ENCODE results near the gene AGAP3.

AGAP3 gene

GRCh38 chr7:151126491-151127137 lies 40.3 kb downstream of the AGAP3 start:
- H3K9me3 ChIP-seq (ENCODE audit: insufficient read depth, low read depth, low read length): peaks cover 2% of the 10 kb centered on the region
- H3K4me3 ChIP-seq (ENCODE audit: low read depth, low read length): no peak overlapping the region
- no peak overlapping the region for H2BK5ac ChIP-seq (ENCODE audit: low read depth, low read length, poor library complexity)
- no peak overlapping the region for H3K14ac ChIP-seq (ENCODE audit: low read length)
- no peak overlapping the region for H3K4ac ChIP-seq (ENCODE audit: low read depth, low read length)
- H3K4me2 ChIP-seq (ENCODE audit: low read length): no peak overlapping the region
- no peak overlapping the region for H3K23ac ChIP-seq (ENCODE audit: low read length)
- H4K91ac ChIP-seq (ENCODE audit: low read depth, low read length): no peak overlapping the region
- no CpG with 5 or more reads among the region's 19 CpGs for WGBS (ENCODE audit: extremely low coverage, insufficient coverage, insufficient read length)
- peaks cover 2% of the 10 kb centered on the region for H3K79me1 ChIP-seq (ENCODE audit: low read length)
- H2BK120ac ChIP-seq (ENCODE audit: insufficient read depth, low read length, poor library complexity): no peak overlapping the region
- no peak overlapping the region for H3K18ac ChIP-seq (ENCODE audit: low read length)
- peak in 1 of 2 donors; percentile 71 for DNase-seq
- no peak overlapping the region for H3K27ac ChIP-seq (ENCODE audit: low read depth, low read length)
- H4K12ac ChIP-seq (ENCODE audit: low read depth, low read length): no peak overlapping the region
- H2AK5ac ChIP-seq (ENCODE audit: low read length): no peak overlapping the region
- no peaks in the 10 kb centered on the region for H3K79me2 ChIP-seq (ENCODE audit: control insufficient read depth, insufficient read depth, low read length, poor library complexity)
- H3K4me1 ChIP-seq (ENCODE audit: control insufficient read depth in 1 of 2, insufficient read depth in 2 of 2, low read length in 2 of 2): peaks cover 14 to 18% of the 10 kb centered on the region in 2 experiments
- no peaks in the 10 kb centered on the region for H3K27me3 ChIP-seq (ENCODE audit: insufficient read depth, low read length)
- no peak overlapping the region for H3K9ac ChIP-seq (ENCODE audit: low read length)
- no peak overlapping the region for H4K8ac ChIP-seq (ENCODE audit: low read depth, low read length)
- H2BK12ac ChIP-seq (ENCODE audit: low read length): no peak overlapping the region
- peaks cover 85 to 87% of the 10 kb centered on the region in 2 experiments for H3K36me3 ChIP-seq (ENCODE audit: control insufficient read depth in 1 of 2, insufficient read depth in 2 of 2, low read length in 2 of 2)
- no peak overlapping the region for H2AFZ ChIP-seq (ENCODE audit: insufficient read depth, low read length, poor library complexity)

GRCh38 chr7:151128144-151128543 lies 41.9 kb downstream of the AGAP3 start:
- H3K9ac ChIP-seq (ENCODE audit: low read length): no peak overlapping the region
- WGBS (ENCODE audit: extremely low coverage, insufficient coverage, insufficient read length): no CpG with 5 or more reads among the region's 14 CpGs
- H3K4me1 ChIP-seq (ENCODE audit: control insufficient read depth in 1 of 2, insufficient read depth in 2 of 2, low read length in 2 of 2): peaks cover 14 to 18% of the 10 kb centered on the region in 2 experiments
- H4K8ac ChIP-seq (ENCODE audit: low read depth, low read length): no peak overlapping the region
- peaks cover 85 to 86% of the 10 kb centered on the region in 2 experiments for H3K36me3 ChIP-seq (ENCODE audit: control insufficient read depth in 1 of 2, insufficient read depth in 2 of 2, low read length in 2 of 2)
- H2AK5ac ChIP-seq (ENCODE audit: low read length): no peak overlapping the region
- no peak overlapping the region for H3K27ac ChIP-seq (ENCODE audit: low read depth, low read length)
- no peak overlapping the region for H3K4ac ChIP-seq (ENCODE audit: low read depth, low read length)
- no peaks in the 10 kb centered on the region for H3K79me2 ChIP-seq (ENCODE audit: control insufficient read depth, insufficient read depth, low read length, poor library complexity)
- H2AFZ ChIP-seq (ENCODE audit: insufficient read depth, low read length, poor library complexity): no peak overlapping the region
- H3K14ac ChIP-seq (ENCODE audit: low read length): no peak overlapping the region
- no peaks in the 10 kb centered on the region for H3K27me3 ChIP-seq (ENCODE audit: insufficient read depth, low read length)
- H2BK5ac ChIP-seq (ENCODE audit: low read depth, low read length, poor library complexity): no peak overlapping the region
- DNase-seq: no peak
- no peak overlapping the region for H3K4me2 ChIP-seq (ENCODE audit: low read length)
- H3K4me3 ChIP-seq (ENCODE audit: low read depth, low read length): no peak overlapping the region
- peaks cover 2% of the 10 kb centered on the region for H3K79me1 ChIP-seq (ENCODE audit: low read length)
- no peak overlapping the region for H3K18ac ChIP-seq (ENCODE audit: low read length)
- no peak overlapping the region for H4K91ac ChIP-seq (ENCODE audit: low read depth, low read length)
- H3K23ac ChIP-seq (ENCODE audit: low read length): no peak overlapping the region
- no peak overlapping the region for H2BK120ac ChIP-seq (ENCODE audit: insufficient read depth, low read length, poor library complexity)
- peaks cover 1% of the 10 kb centered on the region for H3K9me3 ChIP-seq (ENCODE audit: insufficient read depth, low read depth, low read length)
- H4K12ac ChIP-seq (ENCODE audit: low read depth, low read length): no peak overlapping the region
- no peak overlapping the region for H2BK12ac ChIP-seq (ENCODE audit: low read length)

GRCh38 chr7:151128716-151129115 lies 42.4 kb downstream of the AGAP3 start:
- Histone ChIP-seq H3K4ac (ENCODE audit: low read depth, low read length) (no peak overlapping the region), H2BK120ac (ENCODE audit: insufficient read depth, low read length, poor library complexity) (no peak overlapping the region), H3K36me3 (ENCODE audit: control insufficient read depth in 1 of 2, insufficient read depth in 2 of 2, low read length in 2 of 2) (peaks cover 84 to 86% of the 10 kb centered on the region in 2 experiments), H4K91ac (ENCODE audit: low read depth, low read length) (no peak overlapping the region), H3K4me2 (ENCODE audit: low read length) (no peak overlapping the region), H3K23ac (ENCODE audit: low read length) (no peak overlapping the region), H3K79me2 (ENCODE audit: control insufficient read depth, insufficient read depth, low read length, poor library complexity) (no peaks in the 10 kb centered on the region), H3K27me3 (ENCODE audit: insufficient read depth, low read length) (no peaks in the 10 kb centered on the region), H3K4me3 (ENCODE audit: low read depth, low read length) (no peak overlapping the region), H3K14ac (ENCODE audit: low read length) (no peak overlapping the region), H4K12ac (ENCODE audit: low read depth, low read length) (no peak overlapping the region), H3K4me1 (ENCODE audit: control insufficient read depth in 1 of 2, insufficient read depth in 2 of 2, low read length in 2 of 2) (peaks cover 14 to 18% of the 10 kb centered on the region in 2 experiments), H2AK5ac (ENCODE audit: low read length) (no peak overlapping the region), H3K79me1 (ENCODE audit: low read length) (peaks cover 2% of the 10 kb centered on the region), H3K9me3 (ENCODE audit: insufficient read depth, low read depth, low read length) (no peaks in the 10 kb centered on the region), H3K27ac (ENCODE audit: low read depth, low read length) (no peak overlapping the region), H3K9ac (ENCODE audit: low read length) (no peak overlapping the region), H2BK12ac (ENCODE audit: low read length) (no peak overlapping the region), H4K8ac (ENCODE audit: low read depth, low read length) (no peak overlapping the region), H2AFZ (ENCODE audit: insufficient read depth, low read length, poor library complexity) (no peak overlapping the region), H3K18ac (ENCODE audit: low read length) (no peak overlapping the region), H2BK5ac (ENCODE audit: low read depth, low read length, poor library complexity) (no peak overlapping the region)
- no CpG with 5 or more reads among the region's 8 CpGs for WGBS (ENCODE audit: extremely low coverage, insufficient coverage, insufficient read length)
- DNase-seq: no peak

- Histone ChIP-seq H3K79me2 (ENCODE audit: control insufficient read depth, insufficient read depth, low read length, poor library complexity) (no peaks in the 10 kb centered on the region), H4K12ac (ENCODE audit: low read depth, low read length) (no peak overlapping the region), H4K91ac (ENCODE audit: low read depth, low read length) (no peak overlapping the region), H3K79me1 (ENCODE audit: low read length) (peaks cover 2% of the 10 kb centered on the region), H3K4me3 (ENCODE audit: low read depth, low read length) (no peak overlapping the region), H3K4me2 (ENCODE audit: low read length) (no peak overlapping the region), H3K9me3 (ENCODE audit: insufficient read depth, low read depth, low read length) (no peaks in the 10 kb centered on the region), H2BK120ac (ENCODE audit: insufficient read depth, low read length, poor library complexity) (no peak overlapping the region), H3K4ac (ENCODE audit: low read depth, low read length) (no peak overlapping the region), H2AFZ (ENCODE audit: insufficient read depth, low read length, poor library complexity) (no peak overlapping the region), H3K4me1 (ENCODE audit: control insufficient read depth in 1 of 2, insufficient read depth in 2 of 2, low read length in 2 of 2) (peaks cover 13 to 15% of the 10 kb centered on the region in 2 experiments), H3K14ac (ENCODE audit: low read length) (no peak overlapping the region), H3K23ac (ENCODE audit: low read length) (no peak overlapping the region), H2BK12ac (ENCODE audit: low read length) (no peak overlapping the region), H4K8ac (ENCODE audit: low read depth, low read length) (no peak overlapping the region), H3K18ac (ENCODE audit: low read length) (no peak overlapping the region), H3K36me3 (ENCODE audit: control insufficient read depth in 1 of 2, insufficient read depth in 2 of 2, low read length in 2 of 2) (peaks cover 86 to 88% of the 10 kb centered on the region in 2 experiments), H3K27me3 (ENCODE audit: insufficient read depth, low read length) (no peaks in the 10 kb centered on the region), H3K27ac (ENCODE audit: low read depth, low read length) (no peak overlapping the region), H3K9ac (ENCODE audit: low read length) (no peak overlapping the region), H2AK5ac (ENCODE audit: low read length) (no peak overlapping the region), H2BK5ac (ENCODE audit: low read depth, low read length, poor library complexity) (no peak overlapping the region)
- no CpG with 5 or more reads among the region's 28 CpGs for WGBS (ENCODE audit: extremely low coverage, insufficient coverage, insufficient read length)
- DNase-seq: no peak
Observed at GRCh38 chr7:151129117-151129959, 43.1 kb downstream of the AGAP3 start.

Data from trophoblast cell (in vitro differentiated cells and primary cell).